GM12891 (cell line): ENCODE data around the gene IMMP2L.

Experiments
- POLR2A ChIP-seq: IDR thresholded peaks from 2 replicates; pipeline ENCODE4 v1.6.1; 2011; ENCODE audit warnings: low read depth, low read length, control low read depth
- POLR2AphosphoS5 ChIP-seq: IDR thresholded peaks from 2 replicates; pipeline ENCODE4 v1.6.1; 2011; ENCODE audit warnings: low read depth, low read length, control low read depth
- SPI1 ChIP-seq: IDR thresholded peaks from 2 replicates; pipeline ENCODE4 v1.6.1; 2011; ENCODE audit warnings: low read depth, low read length, control low read depth
- TAF1 ChIP-seq: IDR thresholded peaks from 2 replicates; pipeline ENCODE4 v1.6.1; 2011; ENCODE audit warnings: low read depth, low read length, control low read depth

DNA sequence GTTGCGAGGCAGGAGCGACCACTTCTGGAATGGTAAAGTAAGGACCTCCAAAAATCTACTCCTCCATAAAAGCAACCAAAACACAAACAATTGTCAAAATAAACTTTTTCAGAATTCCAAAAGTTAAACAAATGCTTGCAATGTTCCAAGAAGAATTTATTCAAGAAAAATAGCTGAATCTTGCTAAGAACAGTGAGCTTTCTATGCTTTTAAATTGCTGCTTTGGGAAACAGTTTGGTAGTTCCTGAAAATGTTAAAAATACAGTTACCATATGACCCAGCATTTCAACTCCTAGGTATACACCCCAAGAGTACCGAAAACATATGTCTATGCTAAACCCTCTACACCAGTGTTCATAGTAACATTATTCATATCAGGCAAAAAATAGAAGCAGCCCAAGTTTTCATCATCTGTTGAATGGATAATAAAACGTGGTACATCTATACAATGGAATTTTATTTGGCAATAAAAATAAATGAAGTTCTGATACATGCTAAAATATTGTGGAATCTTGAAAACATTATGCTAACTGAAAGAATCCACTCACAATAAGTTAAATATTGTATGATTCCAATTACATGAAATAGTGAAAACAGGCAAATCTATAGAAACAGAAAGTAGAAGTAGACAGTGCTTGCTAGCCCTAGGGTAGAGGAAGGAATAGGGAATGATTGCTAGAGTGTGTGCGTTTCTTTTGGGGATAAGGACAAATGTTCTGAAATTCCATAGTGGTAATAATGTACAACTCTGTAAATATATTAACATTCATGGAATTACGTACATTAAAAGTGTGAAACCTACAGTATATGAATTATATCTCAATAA lies 414.4 kb downstream of the IMMP2L start:
- TF ChIP-seq POLR2AphosphoS5 (no peak), TAF1 (no peak), POLR2A (no peak), SPI1 (no peak)
